ENCODE measurements around the gene STIP1. TPM values are rescaled to one million over a fixed set of nuclear protein-coding genes. Genes with fewer than 3 reads are reported as not detected.

STIP1 gene
- total RNA-seq, 1 experiment from 2014 or later, result 338 TPM

DNA sequence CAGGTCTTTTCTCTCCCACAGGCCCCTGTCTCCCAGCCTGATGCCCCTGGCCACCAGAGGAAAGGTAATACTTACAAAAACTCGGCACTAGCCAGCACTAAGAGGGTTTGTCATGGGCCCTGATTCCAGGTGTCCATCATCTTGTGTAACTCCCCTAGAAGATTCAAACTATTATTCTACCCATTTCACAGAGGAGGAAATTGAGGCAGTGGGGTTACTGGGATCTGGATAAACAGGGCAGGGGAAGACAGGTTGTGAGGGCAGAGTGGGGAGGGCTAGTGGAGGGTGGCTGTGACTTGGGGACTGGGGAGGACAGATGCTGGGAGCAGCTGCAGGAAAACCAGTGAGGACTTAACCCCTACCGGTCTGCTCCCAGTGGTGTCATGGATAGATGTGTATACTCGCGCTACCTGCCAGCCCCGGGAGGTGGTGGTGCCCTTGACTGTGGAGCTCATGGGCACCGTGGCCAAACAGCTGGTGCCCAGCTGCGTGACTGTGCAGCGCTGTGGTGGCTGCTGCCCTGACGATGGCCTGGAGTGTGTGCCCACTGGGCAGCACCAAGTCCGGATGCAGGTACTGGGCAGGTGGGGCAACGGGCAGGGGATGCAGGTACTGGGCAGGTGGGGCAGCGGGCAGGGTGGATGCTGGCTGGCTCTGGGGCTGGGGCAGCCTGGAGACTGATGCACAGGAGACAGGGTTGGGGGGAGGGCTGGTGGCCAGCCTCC is 49.6 kb downstream of the STIP1 start:
- Histone ChIP-seq H3K27ac (ENCODE audit: insufficient read length, low read depth, low read length) (no peak overlapping the region), H2BK15ac (ENCODE audit: low read depth, low read length) (no peak overlapping the region), H3K18ac (ENCODE audit: insufficient read length, low read depth, low read length) (no peak overlapping the region), H3T11ph (ENCODE audit: low read length) (no peak overlapping the region), H3K23me2 (ENCODE audit: insufficient read length, low read depth, low read length, poor library complexity, severe bottlenecking) (peaks cover 18% of the 10 kb centered on the region), H2AK5ac (ENCODE audit: insufficient read length, low read length) (no peak overlapping the region), H4K8ac (replicated peaks; ENCODE audit: insufficient read length, low read depth, low read length) (no peak overlapping the region), H3K27me3 (ENCODE audit: insufficient read depth, low read length) (no peaks in the 10 kb centered on the region; the same call in 1 of the 2 replicates), H3K14ac (ENCODE audit: insufficient read depth, low read length) (no peak overlapping the region), H4K5ac (ENCODE audit: insufficient read length, low read depth, low read length) (no peak overlapping the region), H3K4ac (ENCODE audit: low read depth, low read length) (no peak overlapping the region), H3K23ac (ENCODE audit: insufficient read length, low read depth, low read length) (no peak overlapping the region), H3K4me1 (ENCODE audit: insufficient read depth, low read length) (no peaks in the 10 kb centered on the region), H3K4me2 (ENCODE audit: insufficient read depth, insufficient read length, low read length) (peak overlapping the region; percentile 42), H3K56ac (ENCODE audit: insufficient read length, low read depth, low read length) (no peak overlapping the region), H2BK12ac (ENCODE audit: insufficient read length, low read depth, low read length) (no peak overlapping the region), H2BK5ac (ENCODE audit: insufficient read length, low read length) (no peak overlapping the region), H4K20me1 (ENCODE audit: control insufficient read depth, insufficient read depth, insufficient read length) (no peaks in the 10 kb centered on the region), H2BK20ac (ENCODE audit: low read depth, low read length, poor library complexity, severe bottlenecking) (no peak overlapping the region), H2AFZ (ENCODE audit: low read length) (no peak overlapping the region), H3K9ac (ENCODE audit: extremely low read depth, insufficient read length, low read length) (no peak overlapping the region), H3K79me1 (ENCODE audit: insufficient read depth, low read depth, low read length, poor library complexity, severe bottlenecking) (no peaks in the 10 kb centered on the region), H2BK120ac (ENCODE audit: low read depth, low read length, poor library complexity, severe bottlenecking) (no peak overlapping the region), H3K79me2 (ENCODE audit: insufficient read depth, low read length) (no peaks in the 10 kb centered on the region), H3K9me3 (ENCODE audit: control insufficient read depth, low read depth, low read length) (no peaks in the 10 kb centered on the region), H4K91ac (ENCODE audit: insufficient read length, low read depth, low read length) (no peak overlapping the region)
- H3K27ac Mint-ChIP-seq, result no peak overlapping the region
- TF ChIP-seq, protein P1, sequence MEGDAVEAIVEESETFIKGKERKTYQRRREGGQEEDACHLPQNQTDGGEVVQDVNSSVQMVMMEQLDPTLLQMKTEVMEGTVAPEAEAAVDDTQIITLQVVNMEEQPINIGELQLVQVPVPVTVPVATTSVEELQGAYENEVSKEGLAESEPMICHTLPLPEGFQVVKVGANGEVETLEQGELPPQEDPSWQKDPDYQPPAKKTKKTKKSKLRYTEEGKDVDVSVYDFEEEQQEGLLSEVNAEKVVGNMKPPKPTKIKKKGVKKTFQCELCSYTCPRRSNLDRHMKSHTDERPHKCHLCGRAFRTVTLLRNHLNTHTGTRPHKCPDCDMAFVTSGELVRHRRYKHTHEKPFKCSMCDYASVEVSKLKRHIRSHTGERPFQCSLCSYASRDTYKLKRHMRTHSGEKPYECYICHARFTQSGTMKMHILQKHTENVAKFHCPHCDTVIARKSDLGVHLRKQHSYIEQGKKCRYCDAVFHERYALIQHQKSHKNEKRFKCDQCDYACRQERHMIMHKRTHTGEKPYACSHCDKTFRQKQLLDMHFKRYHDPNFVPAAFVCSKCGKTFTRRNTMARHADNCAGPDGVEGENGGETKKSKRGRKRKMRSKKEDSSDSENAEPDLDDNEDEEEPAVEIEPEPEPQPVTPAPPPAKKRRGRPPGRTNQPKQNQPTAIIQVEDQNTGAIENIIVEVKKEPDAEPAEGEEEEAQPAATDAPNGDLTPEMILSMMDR (conservative IDR thresholded peaks at IDR 0.05), result no peak
- DNase-seq, result no peak
- peaks cover 20% of the 10 kb centered on the region for H3K27me3 Mint-ChIP-seq (ENCODE audit: low read depth)
- H3K4me3 Mint-ChIP-seq, result peak overlapping the region; percentile 81 to 85
- H3K4me1 Mint-ChIP-seq, result peaks cover 22 to 30% of the 10 kb centered on the region in 2 experiments
- no CpG with 5 or more reads among the region's 12 CpGs for WGBS (ENCODE audit: extremely low coverage, insufficient read length, low lambda C conversion rate)
- no peaks in the 10 kb centered on the region for H3K9me3 Mint-ChIP-seq
- peaks cover 4 to 26% (median 13%) of the 10 kb centered on the region in 3 experiments; a peak in 6 of 7 replicates for H3K36me3 Mint-ChIP-seq (ENCODE audit: insufficient read depth in 1 of 3, low read depth in 3 of 3)

Measured in H9 (cell line).